ENCODE measurements around the gene NFATC1. TPM values are rescaled to one million over a fixed set of nuclear protein-coding genes. Genes with fewer than 3 reads are reported as not detected.

NFATC1 gene
- total RNA-seq, 6 experiments from 2014 or later, result 0.57 to 2.0 (median 0.89) TPM

DNA sequence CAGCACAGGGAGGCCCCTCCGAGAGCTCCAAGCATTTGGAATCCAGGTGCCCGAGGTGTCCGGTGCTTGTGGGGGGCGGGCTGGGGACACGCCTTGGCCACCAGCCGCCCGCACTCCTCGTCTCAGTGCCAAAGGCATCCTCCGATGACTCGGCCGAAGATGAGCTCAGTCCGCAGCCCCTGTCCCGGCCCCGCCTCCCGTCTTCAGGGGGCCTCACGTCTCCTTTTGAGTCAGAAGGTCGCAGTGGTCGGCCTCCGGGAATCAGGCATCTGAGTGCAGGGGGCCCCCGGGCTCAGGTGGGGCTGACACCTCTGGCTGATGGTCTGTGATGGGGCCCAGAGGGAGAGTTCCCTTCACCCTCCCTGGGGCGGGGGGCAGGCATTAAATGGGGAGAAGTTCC is 74.8 kb downstream of the NFATC1 start:
- Mint-ChIP-seq H3K27ac (no peak overlapping the region), H3K36me3 (ENCODE audit: low read depth) (no peaks in the 10 kb centered on the region; the same call in 1 of the 2 replicates), H3K9me3 (peaks cover 11% of the 10 kb centered on the region), H3K4me1 (ENCODE audit: low read depth) (no peaks in the 10 kb centered on the region), H3K4me3 (no peak overlapping the region), H3K27me3 (ENCODE audit: insufficient read depth) (no peaks in the 10 kb centered on the region)
- TF ChIP-seq, protein P1, sequence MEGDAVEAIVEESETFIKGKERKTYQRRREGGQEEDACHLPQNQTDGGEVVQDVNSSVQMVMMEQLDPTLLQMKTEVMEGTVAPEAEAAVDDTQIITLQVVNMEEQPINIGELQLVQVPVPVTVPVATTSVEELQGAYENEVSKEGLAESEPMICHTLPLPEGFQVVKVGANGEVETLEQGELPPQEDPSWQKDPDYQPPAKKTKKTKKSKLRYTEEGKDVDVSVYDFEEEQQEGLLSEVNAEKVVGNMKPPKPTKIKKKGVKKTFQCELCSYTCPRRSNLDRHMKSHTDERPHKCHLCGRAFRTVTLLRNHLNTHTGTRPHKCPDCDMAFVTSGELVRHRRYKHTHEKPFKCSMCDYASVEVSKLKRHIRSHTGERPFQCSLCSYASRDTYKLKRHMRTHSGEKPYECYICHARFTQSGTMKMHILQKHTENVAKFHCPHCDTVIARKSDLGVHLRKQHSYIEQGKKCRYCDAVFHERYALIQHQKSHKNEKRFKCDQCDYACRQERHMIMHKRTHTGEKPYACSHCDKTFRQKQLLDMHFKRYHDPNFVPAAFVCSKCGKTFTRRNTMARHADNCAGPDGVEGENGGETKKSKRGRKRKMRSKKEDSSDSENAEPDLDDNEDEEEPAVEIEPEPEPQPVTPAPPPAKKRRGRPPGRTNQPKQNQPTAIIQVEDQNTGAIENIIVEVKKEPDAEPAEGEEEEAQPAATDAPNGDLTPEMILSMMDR (IDR thresholded peaks at IDR 0.05), result no peak
- DNase-seq, result no peak

DNA sequence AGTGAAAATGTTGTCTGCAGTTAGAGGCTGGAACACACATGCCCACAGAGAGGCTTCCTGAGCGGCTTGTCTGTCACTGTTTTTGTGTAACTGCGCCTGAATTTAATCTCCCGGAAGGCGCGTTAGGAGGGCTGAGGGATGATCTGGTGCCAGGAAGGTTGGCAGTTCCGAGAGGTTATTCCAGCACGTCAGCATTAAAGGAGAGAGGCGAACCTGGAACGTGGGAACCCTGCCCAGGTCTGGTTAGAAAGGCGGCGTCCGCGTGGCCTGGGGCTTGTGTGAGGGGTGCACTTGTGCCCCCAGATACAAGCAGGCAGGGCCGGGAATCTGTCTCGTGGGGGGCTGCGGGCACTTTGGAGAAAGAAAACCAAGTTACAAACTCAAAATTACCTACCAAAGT is 75.3 kb downstream of the NFATC1 start:
- TF ChIP-seq, protein P1 (IDR thresholded peaks at IDR 0.05), result no peak
- H3K36me3 Mint-ChIP-seq (ENCODE audit: low read depth), result no peaks in the 10 kb centered on the region; the same call in 1 of the 2 replicates
- DNase-seq, result no peak
- no peak overlapping the region for H3K4me3 Mint-ChIP-seq
- H3K27me3 Mint-ChIP-seq (ENCODE audit: insufficient read depth), result no peaks in the 10 kb centered on the region
- H3K27ac Mint-ChIP-seq, result no peak overlapping the region
- no peaks in the 10 kb centered on the region for H3K4me1 Mint-ChIP-seq (ENCODE audit: low read depth)
- H3K9me3 Mint-ChIP-seq, result peaks cover 11% of the 10 kb centered on the region

DNA sequence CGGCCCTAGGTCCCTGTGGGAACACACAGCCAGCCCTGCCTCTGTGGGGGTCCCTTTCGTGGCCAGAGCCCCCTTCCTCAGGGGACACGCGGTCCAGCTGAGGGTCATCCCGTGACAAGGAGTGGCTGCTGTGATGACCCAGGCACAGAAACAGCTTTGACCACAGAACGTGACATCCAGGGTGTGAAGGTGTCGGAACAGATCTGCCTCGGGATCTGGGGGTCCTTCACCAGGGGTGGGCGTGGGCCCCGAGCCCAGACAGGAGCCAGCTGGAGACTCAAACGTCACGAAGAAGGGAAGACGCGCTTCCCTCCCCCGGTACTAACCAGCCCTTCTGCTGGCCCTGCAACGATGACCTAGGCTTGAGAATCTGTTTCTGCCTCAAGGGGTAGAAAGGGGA is 75.9 kb downstream of the NFATC1 start:
- H3K4me1 Mint-ChIP-seq (ENCODE audit: low read depth), result no peaks in the 10 kb centered on the region
- H3K9me3 Mint-ChIP-seq, result peaks cover 14% of the 10 kb centered on the region
- H3K27me3 Mint-ChIP-seq (ENCODE audit: insufficient read depth), result no peaks in the 10 kb centered on the region
- H3K27ac Mint-ChIP-seq, result no peak overlapping the region
- H3K36me3 Mint-ChIP-seq (ENCODE audit: low read depth), result peaks cover 1% of the 10 kb centered on the region
- TF ChIP-seq, protein P1 (IDR thresholded peaks at IDR 0.05), result no peak
- no peak for DNase-seq
- H3K4me3 Mint-ChIP-seq, result no peak overlapping the region

DNA sequence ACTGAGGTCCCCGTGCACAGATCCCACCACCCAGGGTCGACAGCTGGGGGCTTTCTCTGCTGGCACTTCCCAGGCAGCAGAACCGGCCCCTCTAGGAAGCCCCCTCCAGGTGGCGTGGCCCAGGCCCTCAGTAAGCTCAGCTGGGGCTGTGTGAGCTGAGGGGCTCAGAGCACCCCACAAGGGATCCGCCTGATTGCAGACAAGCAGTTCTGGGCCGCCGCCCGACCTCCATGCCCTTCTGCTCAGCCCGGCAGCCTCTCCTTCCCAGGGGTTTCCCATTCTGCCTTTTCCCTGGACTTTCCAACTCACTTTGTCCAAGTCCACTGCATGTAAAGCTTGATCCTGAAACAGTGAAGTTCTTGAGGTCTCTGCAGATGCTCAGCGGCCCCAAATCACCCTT is 76.4 kb downstream of the NFATC1 start:
- DNase-seq, result no peak
- Mint-ChIP-seq H3K4me1 (ENCODE audit: low read depth) (no peaks in the 10 kb centered on the region), H3K27me3 (ENCODE audit: insufficient read depth) (no peaks in the 10 kb centered on the region; the same call in 1 of the 2 replicates), H3K4me3 (no peak overlapping the region), H3K36me3 (ENCODE audit: low read depth) (peaks cover 7% of the 10 kb centered on the region), H3K27ac (no peak overlapping the region), H3K9me3 (peaks cover 20% of the 10 kb centered on the region)
- TF ChIP-seq, protein P1 (IDR thresholded peaks at IDR 0.05), result no peak

DNA sequence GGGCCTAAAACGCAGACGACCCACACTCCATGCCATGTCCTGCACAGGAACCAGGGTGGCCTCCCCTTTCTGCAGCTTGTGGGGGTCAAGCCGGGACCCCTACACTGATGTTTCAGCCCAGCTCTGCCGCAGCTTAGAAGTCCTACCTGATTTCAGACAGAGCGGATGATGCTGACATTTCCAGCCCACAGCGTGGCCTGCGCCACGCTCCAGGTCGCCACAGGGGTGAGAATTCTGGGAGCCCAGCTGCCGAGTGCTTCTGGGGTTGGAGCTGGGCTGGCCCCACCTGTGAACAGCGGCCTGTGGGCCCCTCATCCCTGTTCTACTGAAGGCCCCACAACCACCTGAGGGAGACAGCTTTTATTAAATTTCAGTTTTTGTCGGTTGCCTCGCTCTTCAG is 77.2 kb downstream of the NFATC1 start:
- DNase-seq, result no peak
- Mint-ChIP-seq H3K4me3 (no peak overlapping the region), H3K4me1 (ENCODE audit: low read depth) (no peaks in the 10 kb centered on the region), H3K27ac (no peak overlapping the region), H3K27me3 (ENCODE audit: insufficient read depth) (no peaks in the 10 kb centered on the region; the same call in 1 of the 2 replicates), H3K9me3 (peaks cover 23% of the 10 kb centered on the region), H3K36me3 (ENCODE audit: low read depth) (peaks cover 9% of the 10 kb centered on the region)
- TF ChIP-seq, protein P1 (IDR thresholded peaks at IDR 0.05), result no peak

All from HFFc6 (cell line).